HepG2 (cell line): ENCODE data around the gene TOM1L2. TPM values are rescaled to one million over a fixed set of nuclear protein-coding genes. Genes with fewer than 3 reads are reported as not detected.

Experiments used
- AGO1 ChIP-seq: fragments of 200-400 bp; formaldehyde crosslinking; IDR thresholded peaks from 2 replicates; pipeline ENCODE4 v1.6.1; 2017; ENCODE audit warnings: mild to moderate bottlenecking, low read depth, low read length, moderate library complexity; ENCODE audit not compliant: poor library complexity, severe bottlenecking
- AHR ChIP-seq: IDR thresholded peaks from 2 replicates; pipeline ENCODE4 v1.6.1; 2018; ENCODE audit warnings: missing genetic modification reagents, missing compliant biosample characterization
- ARNTL ChIP-seq: sonication (generic); formaldehyde crosslinking; IDR thresholded peaks from 2 replicates; pipeline ENCODE4 v1.4.0; 2020; ENCODE audit warnings: mild to moderate bottlenecking, missing genetic modification reagents
- DR1 ChIP-seq: sonication (generic); formaldehyde crosslinking; IDR thresholded peaks from 2 replicates; pipeline ENCODE4 v1.8.0; 2021; ENCODE audit warnings: mild to moderate bottlenecking, missing genetic modification reagents, inconsistent platforms
- ERF ChIP-seq: IDR thresholded peaks from 2 replicates; pipeline ENCODE4 v1.6.1; 2018; ENCODE audit warnings: missing biosample characterization, missing genetic modification reagents
- ESRRA ChIP-seq: sonication (generic); formaldehyde crosslinking; IDR thresholded peaks from 2 replicates; pipeline ENCODE4 v1.5.1; 2020; ENCODE audit warnings: mild to moderate bottlenecking, low read depth, missing genetic modification reagents
- FOSL2 ChIP-seq: sonication (generic); formaldehyde crosslinking; IDR thresholded peaks from 2 replicates; pipeline ENCODE4 v1.4.0; 2020; ENCODE audit warnings: missing genetic modification reagents
- HNF4A ChIP-seq: sonication (generic); formaldehyde crosslinking; IDR thresholded peaks from 2 replicates; pipeline ENCODE4 v1.4.0; 2020; ENCODE audit warnings: missing genetic modification reagents
- KDM3A ChIP-seq: IDR thresholded peaks from 2 replicates; pipeline ENCODE4 v1.6.1; 2018; ENCODE audit warnings: low read depth, missing compliant biosample characterization
- KLF16 ChIP-seq, 2 experiments: sonication (generic) in 1 of 2; formaldehyde crosslinking in 1 of 2; IDR thresholded peaks; 2 replicates each; pipeline versions ENCODE4 v1.6.1 to v1.8.0; 2016 to 2023; ENCODE audit warnings: missing genetic modification reagents in 2 of 2, missing compliant biosample characterization in 1 of 2
- MEIS1 ChIP-seq: sonication (generic); formaldehyde crosslinking; IDR thresholded peaks from 2 replicates; pipeline ENCODE4 v1.9.0; 2021; ENCODE audit warnings: mild to moderate bottlenecking, missing genetic modification reagents, moderate library complexity, borderline replicate concordance
- RBFOX2 ChIP-seq: fragments of 200-400 bp; formaldehyde crosslinking; IDR thresholded peaks from 2 replicates; pipeline ENCODE4 v1.6.1; 2017; ENCODE audit warnings: low read depth, mild to moderate bottlenecking, low read length
- RCOR2 ChIP-seq: IDR thresholded peaks from 2 replicates; pipeline ENCODE4 v1.6.1; 2016; ENCODE audit warnings: missing biosample characterization, missing genetic modification reagents
- RFXAP ChIP-seq: sonication (generic); formaldehyde crosslinking; IDR thresholded peaks from 2 replicates; pipeline ENCODE4 v1.4.0; 2020; ENCODE audit warnings: missing genetic modification reagents, borderline replicate concordance
- SP1 ChIP-seq, 2 experiments: fragments of 450-650 bp in 1 of 2; sonication (generic) in 1 of 2; formaldehyde crosslinking in 1 of 2; IDR thresholded peaks; 2 replicates each; pipeline versions ENCODE4 v1.4.0 to v1.6.1; 2016 to 2020; ENCODE audit warnings: missing genetic modification reagents in 1 of 2
- SP140L ChIP-seq: sonication (generic); formaldehyde crosslinking; IDR thresholded peaks from 2 replicates; pipeline ENCODE4 v1.4.0; 2020; ENCODE audit warnings: missing genetic modification reagents, borderline replicate concordance
- SRY ChIP-seq: sonication (generic); formaldehyde crosslinking; IDR thresholded peaks from 2 replicates; pipeline ENCODE4 v1.8.0; 2022; ENCODE audit warnings: mild to moderate bottlenecking, missing genetic modification reagents
- TBP ChIP-seq: sonication (generic); formaldehyde crosslinking; IDR thresholded peaks from 2 replicates; pipeline ENCODE4 v1.5.0; 2020; ENCODE audit warnings: missing genetic modification reagents
- ZFP90 ChIP-seq: sonication (generic); formaldehyde crosslinking; IDR thresholded peaks from 2 replicates; pipeline ENCODE4 v1.8.0; 2022; ENCODE audit warnings: missing genetic modification reagents, mild to moderate bottlenecking, inconsistent platforms, borderline replicate concordance
- ZNF235 ChIP-seq: sonication (generic); formaldehyde crosslinking; IDR thresholded peaks from 2 replicates; pipeline ENCODE4 v1.8.1; 2023; ENCODE audit warnings: mild to moderate bottlenecking, missing genetic modification reagents, borderline replicate concordance
- ZNF33A ChIP-seq: sonication (generic); formaldehyde crosslinking; IDR thresholded peaks from 2 replicates; pipeline ENCODE4 v1.5.1; 2020; ENCODE audit warnings: missing genetic modification reagents, mild to moderate bottlenecking, moderate library complexity, borderline replicate concordance
- ZNF883 ChIP-seq: sonication (generic); formaldehyde crosslinking; IDR thresholded peaks from 2 replicates; pipeline ENCODE4 v1.5.1; 2020; ENCODE audit warnings: mild to moderate bottlenecking, missing genetic modification reagents; ENCODE audit errors: not compliant biosample characterization
- polyA plus RNA-seq, 8 experiments: library from polyadenylated mRNA; depleted of rRNA in 3 of 8; stranded (reverse) in 7 of 8; unstranded in 1 of 8; fragments of >200 nt; fragmentation: Illumina TruSeq in 4 of 8; extraction: Trizol in 4 of 8; gene quantifications; 2 replicates each; pipeline versions ENCODE4 v1.2.1 to v1.2.3, GENCODE V29; 2011 to 2016; ENCODE audit warnings: low read depth in 4 of 8, missing spikeins in 1 of 8, mixed read lengths in 1 of 8; ENCODE audit not compliant: insufficient read depth in 1 of 8
- total RNA-seq, 5 experiments: library from RNA; depleted of rRNA; stranded (reverse); fragments of >200 nt; fragmentation: Illumina TruSeq; extraction: Trizol; gene quantifications; 2 replicates each; pipeline ENCODE4 v1.2.3, GENCODE V29; 2016; ENCODE audit warnings: low read depth in 1 of 5
- TF ChIP-seq, protein P1 (sequence below), 2 experiments: IDR thresholded peaks; 2 replicates each; pipeline ENCODE4 v1.6.1; 2011 to 2012; ENCODE audit warnings: low read length in 2 of 2, borderline replicate concordance in 1 of 2, low read depth in 1 of 2, mild to moderate bottlenecking in 1 of 2, moderate library complexity in 1 of 2
- TF ChIP-seq, protein P2 (sequence below): sonication (generic); formaldehyde crosslinking; IDR thresholded peaks from 2 replicates; pipeline ENCODE4 v1.4.0; 2020; ENCODE audit warnings: mild to moderate bottlenecking, missing genetic modification reagents
- TF ChIP-seq, protein P3 (sequence below): sonication (generic); formaldehyde crosslinking; IDR thresholded peaks from 2 replicates; pipeline ENCODE4 v1.8.0; 2022; ENCODE audit warnings: mild to moderate bottlenecking, missing genetic modification reagents, borderline replicate concordance

TOM1L2 gene
- total and polyA plus RNA-seq, 2 of the 13 experiments (the other 11 are each of a cell fraction or from before 2014, with no cell fraction given), result 4.7 to 7.4 TPM

DNA sequence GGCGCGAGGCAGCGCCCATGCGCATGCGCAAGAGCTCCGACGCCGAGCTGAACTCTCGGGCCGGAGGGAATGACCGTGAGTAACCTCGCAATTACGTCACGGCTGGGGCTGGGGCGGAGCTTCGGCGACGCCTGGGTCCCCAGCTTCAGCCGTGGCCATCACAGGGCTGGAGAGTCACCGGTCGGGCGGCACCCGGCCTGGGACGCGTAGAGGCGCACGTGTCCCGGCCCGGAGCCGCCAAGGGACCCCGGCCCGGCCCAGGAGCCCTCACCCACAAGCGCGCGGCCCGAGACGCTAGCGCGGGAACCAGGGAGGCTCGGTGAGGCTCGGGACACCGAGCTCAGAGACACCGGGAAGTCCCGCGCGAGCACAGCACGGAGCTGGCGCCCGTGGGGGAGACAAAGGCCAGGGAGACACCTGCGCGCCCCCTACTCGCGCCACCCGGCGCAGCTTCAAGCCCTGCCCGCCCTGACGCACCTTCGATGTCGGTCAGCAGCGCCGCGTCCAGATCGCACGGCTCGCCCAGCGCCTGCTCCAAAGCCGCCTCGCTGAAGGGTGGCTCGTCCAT is 135.9 kb downstream of the TOM1L2 start (continued):
- TF ChIP-seq ERF (CRISPR knock-in tag), result peak; percentile 92
- peak; percentile 68 for TF ChIP-seq FOSL2 (CRISPR knock-in tag)
- TF ChIP-seq, protein P1, sequence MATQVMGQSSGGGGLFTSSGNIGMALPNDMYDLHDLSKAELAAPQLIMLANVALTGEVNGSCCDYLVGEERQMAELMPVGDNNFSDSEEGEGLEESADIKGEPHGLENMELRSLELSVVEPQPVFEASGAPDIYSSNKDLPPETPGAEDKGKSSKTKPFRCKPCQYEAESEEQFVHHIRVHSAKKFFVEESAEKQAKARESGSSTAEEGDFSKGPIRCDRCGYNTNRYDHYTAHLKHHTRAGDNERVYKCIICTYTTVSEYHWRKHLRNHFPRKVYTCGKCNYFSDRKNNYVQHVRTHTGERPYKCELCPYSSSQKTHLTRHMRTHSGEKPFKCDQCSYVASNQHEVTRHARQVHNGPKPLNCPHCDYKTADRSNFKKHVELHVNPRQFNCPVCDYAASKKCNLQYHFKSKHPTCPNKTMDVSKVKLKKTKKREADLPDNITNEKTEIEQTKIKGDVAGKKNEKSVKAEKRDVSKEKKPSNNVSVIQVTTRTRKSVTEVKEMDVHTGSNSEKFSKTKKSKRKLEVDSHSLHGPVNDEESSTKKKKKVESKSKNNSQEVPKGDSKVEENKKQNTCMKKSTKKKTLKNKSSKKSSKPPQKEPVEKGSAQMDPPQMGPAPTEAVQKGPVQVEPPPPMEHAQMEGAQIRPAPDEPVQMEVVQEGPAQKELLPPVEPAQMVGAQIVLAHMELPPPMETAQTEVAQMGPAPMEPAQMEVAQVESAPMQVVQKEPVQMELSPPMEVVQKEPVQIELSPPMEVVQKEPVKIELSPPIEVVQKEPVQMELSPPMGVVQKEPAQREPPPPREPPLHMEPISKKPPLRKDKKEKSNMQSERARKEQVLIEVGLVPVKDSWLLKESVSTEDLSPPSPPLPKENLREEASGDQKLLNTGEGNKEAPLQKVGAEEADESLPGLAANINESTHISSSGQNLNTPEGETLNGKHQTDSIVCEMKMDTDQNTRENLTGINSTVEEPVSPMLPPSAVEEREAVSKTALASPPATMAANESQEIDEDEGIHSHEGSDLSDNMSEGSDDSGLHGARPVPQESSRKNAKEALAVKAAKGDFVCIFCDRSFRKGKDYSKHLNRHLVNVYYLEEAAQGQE (IDR thresholded peaks at IDR 0.05; ENCODE audit: borderline replicate concordance in 1 of 2, low read depth in 1 of 2, low read length in 2 of 2), result 0 out of 4 replicates have a peak, but pooled peaks of 1 of the 2 experiments have one; percentile 39
- peak; percentile 79 for TF ChIP-seq ARNTL (CRISPR knock-in tag)
- TF ChIP-seq ZNF33A (CRISPR knock-in tag), result no peak
- peak; percentile 95; the same call in 1 of the 2 replicates for TF ChIP-seq ZNF235
- peak; percentile 59 for TF ChIP-seq ZNF883 (CRISPR knock-in tag)
- TF ChIP-seq KLF16 (CRISPR knock-in tag; IDR thresholded peaks at IDR 0.05), result peak in 1 of 2 experiments; percentile 34; a peak in 2 of 4 replicates
- peak; percentile 53; the same call in 1 of the 2 replicates for TF ChIP-seq RFXAP (CRISPR knock-in tag)
- TF ChIP-seq ZFP90 (CRISPR knock-in tag), result peak; percentile 96; the same call in 1 of the 2 replicates
- peak; percentile 99 for TF ChIP-seq RBFOX2
- TF ChIP-seq MEIS1, result peak; percentile 89
- peak; percentile 53 for TF ChIP-seq AHR
- TF ChIP-seq, protein P2, sequence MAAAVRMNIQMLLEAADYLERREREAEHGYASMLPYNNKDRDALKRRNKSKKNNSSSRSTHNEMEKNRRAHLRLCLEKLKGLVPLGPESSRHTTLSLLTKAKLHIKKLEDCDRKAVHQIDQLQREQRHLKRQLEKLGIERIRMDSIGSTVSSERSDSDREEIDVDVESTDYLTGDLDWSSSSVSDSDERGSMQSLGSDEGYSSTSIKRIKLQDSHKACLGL (CRISPR knock-in tag), result peak; percentile 98
- peak; percentile 65; the same call in 1 of the 2 replicates for TF ChIP-seq KDM3A (CRISPR knock-in tag)
- TF ChIP-seq TBP (CRISPR knock-in tag), result no peak
- peak; percentile 88 for TF ChIP-seq SRY (CRISPR knock-in tag)
- no peak for TF ChIP-seq SP1 (IDR thresholded peaks at IDR 0.05)
- TF ChIP-seq SP1 (CRISPR knock-in tag; IDR thresholded peaks at IDR 0.05), result peak; percentile 48
- TF ChIP-seq AGO1, result peak; percentile 28
- TF ChIP-seq HNF4A, result peak; percentile 59
- TF ChIP-seq, protein P3, sequence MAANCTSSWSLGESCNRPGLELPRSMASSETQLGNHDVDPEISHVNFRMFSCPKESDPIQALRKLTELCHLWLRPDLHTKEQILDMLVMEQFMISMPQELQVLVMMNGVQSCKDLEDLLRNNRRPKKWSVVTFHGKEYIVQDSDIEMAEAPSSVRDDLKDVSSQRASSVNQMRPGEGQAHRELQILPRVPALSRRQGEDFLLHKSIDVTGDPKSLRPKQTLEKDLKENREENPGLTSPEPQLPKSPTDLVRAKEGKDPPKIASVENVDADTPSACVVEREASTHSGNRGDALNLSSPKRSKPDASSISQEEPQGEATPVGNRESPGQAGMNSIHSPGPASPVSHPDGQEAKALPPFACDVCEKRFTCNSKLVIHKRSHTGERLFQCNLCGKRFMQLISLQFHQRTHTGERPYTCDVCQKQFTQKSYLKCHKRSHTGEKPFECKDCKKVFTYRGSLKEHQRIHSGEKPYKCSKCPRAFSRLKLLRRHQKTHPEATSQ (CRISPR knock-in tag), result peak; percentile 72; the same call in 1 of the 2 replicates
- no peak for TF ChIP-seq SP140L (CRISPR knock-in tag)
- TF ChIP-seq RCOR2 (CRISPR knock-in tag), result peak; percentile 63; the same call in 1 of the 2 replicates
- peak; percentile 57; the same call in 1 of the 2 replicates for TF ChIP-seq ESRRA
- TF ChIP-seq DR1 (CRISPR knock-in tag), result peak; percentile 87
